ENCODE results near the gene WIPF1. TPM values are rescaled to one million over a fixed set of nuclear protein-coding genes. Genes with fewer than 3 reads are reported as not detected.
"Not testable (repeated sequence)": the region's sequence is repeated elsewhere in the genome, so short reads cannot be mapped to it uniquely, and the experiment has no call there.

Gene WIPF1
- total RNA-seq, 1 donor from 2014 or later: 16.3 TPM

DNA sequence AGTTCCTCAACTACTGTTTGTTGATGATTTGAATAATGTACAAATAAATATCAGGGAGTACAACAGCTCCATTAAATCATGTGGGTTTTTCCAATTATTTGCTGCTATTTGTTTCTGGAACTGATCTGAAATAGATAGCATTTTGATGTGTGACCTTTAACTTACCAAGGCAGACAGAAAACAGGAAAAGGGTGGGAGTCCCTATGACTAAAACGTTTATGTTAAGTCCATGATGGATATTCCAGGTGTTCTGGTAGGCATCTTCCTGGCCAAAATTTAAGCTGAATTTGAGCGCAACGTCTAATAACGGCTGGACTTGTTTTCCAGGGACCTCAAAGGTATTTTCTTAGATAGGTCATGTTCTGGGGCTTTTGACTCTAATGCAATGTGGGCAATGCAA, 41.6 kb downstream of the WIPF1 start:
- DNase-seq: no peak
- intact Hi-C loops (cut with DNase I): no loop called here
- no peak for ATAC-seq (ENCODE audit: poor library complexity)

DNA sequence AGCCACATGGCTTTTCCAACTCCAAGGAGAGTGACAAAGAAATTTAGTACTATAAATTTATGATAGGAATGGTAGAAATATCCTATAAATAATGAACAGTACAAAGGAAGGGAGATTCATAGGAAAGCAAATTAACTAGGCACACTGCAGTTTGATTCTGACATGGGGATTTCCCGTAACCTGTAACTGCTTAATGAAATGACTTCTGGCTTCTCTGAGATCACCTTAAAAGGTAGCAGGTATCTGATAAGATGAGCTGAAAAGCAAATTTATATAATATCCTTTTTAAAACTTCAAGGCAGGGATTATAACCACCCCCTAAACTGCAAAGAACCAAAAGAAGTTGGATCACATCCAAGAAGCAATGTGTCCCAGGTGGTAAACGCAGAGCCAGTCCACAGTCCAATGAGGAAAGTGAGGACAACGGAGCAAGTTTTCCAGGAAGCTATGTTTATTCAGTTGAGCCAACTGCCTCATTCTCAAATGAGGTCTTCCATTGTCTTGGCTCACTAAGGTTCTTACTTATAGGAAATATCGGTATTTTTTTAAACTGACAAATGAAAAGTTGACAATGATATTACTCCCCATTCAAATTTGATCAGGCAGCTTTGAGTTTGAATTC, 43.0 kb downstream of the WIPF1 start:
- DNase-seq: no peak
- intact Hi-C loops (cut with DNase I): no loop called here
- ATAC-seq (ENCODE audit: poor library complexity): no peak

DNA sequence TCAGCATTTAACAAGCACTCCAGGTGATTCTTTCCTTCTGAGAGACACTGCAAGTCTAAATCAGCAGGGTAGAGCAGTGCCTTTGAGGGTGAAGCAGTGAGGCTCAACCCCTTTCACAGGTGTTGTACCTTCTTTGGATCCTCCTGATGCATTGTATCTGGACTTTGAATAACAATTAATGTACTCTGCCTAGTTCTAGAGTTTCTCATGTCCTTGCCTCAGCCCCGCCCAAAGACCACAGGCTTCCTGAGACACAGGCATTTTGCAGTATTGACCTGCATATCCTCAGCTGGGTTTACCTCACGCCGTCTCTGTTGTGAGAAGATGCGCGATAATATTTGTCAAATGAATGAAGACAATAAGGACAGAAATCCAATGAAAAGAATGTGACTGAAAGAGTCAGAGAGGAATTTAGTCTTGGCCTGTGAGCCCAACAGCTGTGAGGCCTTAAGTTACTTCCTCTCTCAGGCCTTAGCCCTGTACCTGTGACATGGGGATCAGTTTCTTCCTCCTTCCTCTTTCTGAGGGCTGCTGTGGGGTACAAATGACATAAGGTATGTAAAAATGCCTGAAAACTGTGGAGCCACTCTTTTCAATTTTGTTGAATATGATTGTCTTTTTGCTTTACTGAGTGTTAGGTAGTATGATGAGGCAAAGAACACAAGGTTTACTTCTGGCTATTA, 43.7 kb downstream of the WIPF1 start:
- ATAC-seq (ENCODE audit: poor library complexity) (no peak), DNase-seq (no peak)
- intact Hi-C loops (cut with DNase I): no loop called here

DNA sequence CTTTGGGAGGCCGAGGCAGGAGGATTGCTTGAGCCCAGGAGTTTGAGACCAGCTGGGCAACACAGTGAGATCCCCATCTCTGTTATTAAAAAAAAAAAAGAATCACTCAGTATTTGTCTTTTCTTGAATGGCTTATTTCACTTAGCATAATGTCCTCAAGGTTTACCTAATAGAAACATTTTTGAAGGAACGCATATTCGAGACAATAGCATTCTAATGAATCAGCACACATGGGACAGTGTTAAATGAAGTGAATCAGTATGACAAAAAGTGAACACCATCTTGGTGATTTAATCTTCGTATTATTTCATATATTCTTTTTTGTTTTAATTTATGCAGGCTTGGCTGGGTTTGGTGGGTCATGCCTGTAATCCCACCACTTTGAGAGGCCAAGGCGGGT, 44.7 kb downstream of the WIPF1 start:
- DNase-seq: no peak
- no peak for ATAC-seq (ENCODE audit: poor library complexity)
- intact Hi-C loops (cut with DNase I): no loop called here

DNA sequence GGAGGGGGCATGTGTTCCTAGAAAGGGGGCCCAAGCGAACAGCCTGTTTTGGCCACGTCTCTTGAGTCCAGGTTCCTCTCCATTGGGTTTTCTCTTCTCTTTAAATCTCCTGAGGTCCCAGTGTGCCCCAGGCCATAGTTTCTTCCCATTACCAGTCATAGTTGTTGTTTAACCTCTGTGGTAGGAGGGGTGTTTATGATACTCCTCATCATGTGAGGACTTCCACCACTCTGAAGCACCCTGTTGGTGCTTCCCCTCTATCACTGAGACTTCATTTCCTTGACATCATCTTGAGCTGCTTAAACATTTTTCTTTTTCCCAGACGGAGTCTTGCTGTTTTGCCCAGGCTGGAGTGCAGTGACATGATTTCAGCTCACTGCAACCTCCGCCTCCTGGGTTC, 45.9 kb downstream of the WIPF1 start:
- ATAC-seq (ENCODE audit: poor library complexity): no peak
- intact Hi-C loops (cut with DNase I): no loop called here
- DNase-seq: no peak

DNA sequence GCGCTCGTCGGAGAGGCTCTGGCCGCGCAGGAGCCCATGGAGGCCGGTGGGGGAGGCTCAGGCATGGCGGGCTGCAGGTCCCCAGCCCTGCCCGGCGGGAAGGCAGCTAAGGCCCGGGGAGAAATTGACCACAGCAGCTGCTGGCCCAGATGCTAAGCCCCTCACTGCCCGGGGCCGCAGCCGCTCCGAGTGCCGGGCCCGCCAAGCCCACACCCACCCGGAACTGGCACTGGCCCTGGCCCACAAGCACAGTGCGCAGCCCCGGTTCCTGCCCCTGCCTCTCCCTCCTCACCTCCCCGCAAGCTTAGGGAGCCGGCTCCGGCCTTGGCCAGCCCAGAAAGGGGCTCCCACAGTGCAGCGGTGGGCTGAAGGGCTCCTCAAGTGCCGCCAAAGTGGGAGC, 49.0 kb downstream of the WIPF1 start:
- DNase-seq; ATAC-seq (ENCODE audit: poor library complexity); intact Hi-C loops (cut with DNase I): not testable (repeated sequence)

DNA sequence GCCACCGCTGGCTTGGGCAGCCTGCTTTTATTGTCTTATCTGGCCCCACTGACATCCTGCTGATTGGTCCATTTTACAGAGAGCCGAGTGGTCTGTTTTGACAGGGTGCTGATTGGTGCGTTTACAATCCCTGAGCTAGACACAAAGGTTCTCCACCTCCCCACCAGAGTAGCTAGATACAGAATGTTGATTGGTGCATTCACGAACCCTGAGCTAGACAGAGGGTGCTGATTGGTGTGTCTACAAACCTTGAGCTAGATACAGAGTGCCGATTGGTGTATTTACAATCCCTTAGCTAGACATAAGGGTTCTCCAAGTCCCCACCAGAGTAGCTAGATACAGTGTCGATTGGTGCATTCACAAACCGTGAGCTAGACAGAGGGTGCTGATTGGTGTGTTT, 49.6 kb downstream of the WIPF1 start:
- ATAC-seq (ENCODE audit: poor library complexity); intact Hi-C loops (cut with DNase I): not testable (repeated sequence)

DNA sequence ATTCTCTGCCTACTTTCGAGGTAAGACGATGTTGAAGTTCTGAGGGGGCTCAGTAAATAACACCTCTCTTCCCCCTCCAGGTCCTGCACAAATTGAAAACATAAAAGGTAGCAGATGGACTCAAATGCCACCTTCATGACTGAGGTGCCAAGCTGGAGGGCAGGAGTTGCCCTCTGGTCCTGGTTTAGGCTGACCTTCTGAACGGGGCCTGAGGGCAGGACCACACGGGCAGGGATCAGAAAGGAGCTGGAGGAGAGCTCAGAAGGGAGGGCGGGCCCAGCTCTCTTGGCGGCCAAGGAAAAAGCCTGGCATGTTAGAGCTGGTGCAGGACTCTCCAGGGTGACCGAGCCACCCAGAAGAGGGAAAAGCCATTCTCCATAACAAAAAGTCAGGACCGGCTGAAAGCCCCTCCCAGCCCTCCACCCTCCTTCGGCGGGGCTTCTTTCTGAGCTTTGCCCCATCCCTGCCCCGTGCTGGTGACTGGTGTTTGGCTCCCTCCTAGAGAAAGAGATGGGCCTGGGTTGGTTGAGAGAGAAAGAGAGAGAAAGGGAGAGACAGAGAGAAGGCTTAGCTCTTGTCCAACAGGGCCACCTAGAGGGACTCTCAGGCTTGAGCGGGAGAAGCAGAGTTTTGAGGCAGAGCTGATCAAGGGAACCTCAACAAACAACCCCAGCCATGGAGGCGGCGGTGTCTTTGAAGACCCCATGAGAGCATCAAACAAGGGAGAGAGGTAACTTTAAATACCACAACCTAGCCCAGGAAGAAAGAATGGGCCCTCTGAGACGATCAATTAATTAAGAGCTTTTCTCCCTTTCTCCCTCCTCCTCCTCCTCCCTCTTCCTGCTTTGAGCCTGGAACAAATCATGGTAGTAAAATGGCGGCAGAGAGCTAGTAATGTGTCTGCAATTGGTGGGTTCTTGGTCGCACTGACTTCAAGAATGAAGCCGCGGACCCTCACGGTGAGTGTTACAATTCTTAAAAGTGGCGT, 50.8 kb downstream of the WIPF1 start:
- intact Hi-C loops (cut with DNase I): no loop called here
- peak; percentile 49 for ATAC-seq (ENCODE audit: poor library complexity)
- no peak for DNase-seq

More for the DNA sequence above, 49.6 kb downstream of the WIPF1 start:
- DNase-seq: not testable (repeated sequence)

DNA sequence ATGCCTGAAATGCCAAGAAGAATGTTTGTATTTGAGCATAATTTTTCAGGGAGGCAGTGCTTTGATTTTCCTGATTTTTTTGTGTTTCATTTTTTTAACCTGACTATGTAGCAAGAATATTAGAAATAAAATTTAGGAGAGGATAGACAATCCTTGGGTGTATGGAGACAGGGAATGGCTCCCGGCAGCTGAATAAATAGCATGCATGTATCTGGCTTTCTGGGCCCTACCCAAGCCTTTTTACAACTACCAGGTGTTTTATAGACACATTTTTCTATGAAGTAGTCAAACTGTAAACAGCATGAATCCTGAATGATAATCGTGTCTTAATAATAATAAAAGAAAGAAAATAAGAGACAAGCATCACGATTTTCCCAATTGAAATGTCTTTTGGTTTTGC, 52.4 kb downstream of the WIPF1 start:
- no peak for ATAC-seq (ENCODE audit: poor library complexity)
- DNase-seq: no peak
- intact Hi-C loops (cut with DNase I): no loop called here

DNA sequence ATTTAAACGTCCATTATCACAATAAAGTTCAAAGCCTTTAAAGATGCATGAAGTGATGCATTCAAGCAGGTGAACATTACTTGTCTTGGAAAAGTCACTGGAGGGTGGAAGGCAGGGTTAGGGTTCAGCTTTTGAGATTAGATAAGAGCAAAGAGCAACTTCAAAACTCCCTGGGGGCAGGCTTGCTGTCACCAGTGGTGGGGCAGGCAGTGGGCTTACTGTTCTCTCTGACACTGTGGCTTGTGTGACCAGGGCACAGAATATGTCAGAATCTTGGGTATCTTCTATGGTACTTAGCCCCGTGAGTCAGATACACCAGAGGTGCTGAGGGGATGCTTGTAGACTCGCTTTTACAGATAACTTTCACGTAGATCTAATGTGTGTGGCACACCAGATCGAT, 52.8 kb downstream of the WIPF1 start:
- DNase-seq (no peak), ATAC-seq (ENCODE audit: poor library complexity) (no peak)
- intact Hi-C loops (cut with DNase I): no loop called here

DNA sequence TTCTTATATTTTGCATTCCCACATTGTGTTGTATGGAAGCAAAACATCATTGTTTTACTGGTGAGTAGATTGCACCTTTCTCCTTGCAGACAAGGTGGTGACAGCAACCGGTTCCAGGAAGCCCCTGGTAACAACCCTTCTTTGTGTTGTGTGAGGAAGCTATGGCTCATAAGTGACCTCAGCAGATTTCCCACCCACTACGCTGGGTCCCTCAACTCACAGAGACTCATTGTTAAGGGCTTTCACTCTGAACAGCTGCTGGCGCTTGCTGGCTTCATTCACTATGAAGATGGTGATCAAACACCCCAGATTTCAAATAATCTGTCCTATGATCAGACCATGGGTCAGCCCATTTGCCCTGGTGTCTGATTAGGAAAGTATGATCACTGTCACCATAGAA, 53.4 kb downstream of the WIPF1 start:
- ATAC-seq (ENCODE audit: poor library complexity) (no peak), DNase-seq (no peak)
- intact Hi-C loops (cut with DNase I): no loop called here

DNA sequence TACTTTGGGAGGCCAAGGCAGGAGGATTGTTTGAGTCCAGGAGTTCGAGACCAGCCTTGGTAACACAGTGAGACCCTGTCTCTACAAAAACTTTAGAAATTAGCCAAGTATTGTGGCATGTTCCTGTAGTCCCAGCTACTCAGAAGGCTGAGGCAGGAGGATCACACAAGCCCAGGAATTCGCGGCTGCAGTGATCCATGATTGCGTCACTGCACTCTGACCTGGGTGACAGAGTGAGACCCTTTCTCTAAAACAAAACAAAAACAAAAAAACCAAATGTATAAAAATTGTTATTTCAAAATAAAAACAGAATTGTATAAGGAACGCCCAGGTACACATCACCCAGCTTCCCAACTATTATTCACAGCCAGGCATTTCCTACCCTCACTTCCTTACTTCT, 56.7 kb downstream of the WIPF1 start:
- ATAC-seq (ENCODE audit: poor library complexity) (no peak), DNase-seq (no peak)
- intact Hi-C loops (cut with DNase I): no loop called here

DNA sequence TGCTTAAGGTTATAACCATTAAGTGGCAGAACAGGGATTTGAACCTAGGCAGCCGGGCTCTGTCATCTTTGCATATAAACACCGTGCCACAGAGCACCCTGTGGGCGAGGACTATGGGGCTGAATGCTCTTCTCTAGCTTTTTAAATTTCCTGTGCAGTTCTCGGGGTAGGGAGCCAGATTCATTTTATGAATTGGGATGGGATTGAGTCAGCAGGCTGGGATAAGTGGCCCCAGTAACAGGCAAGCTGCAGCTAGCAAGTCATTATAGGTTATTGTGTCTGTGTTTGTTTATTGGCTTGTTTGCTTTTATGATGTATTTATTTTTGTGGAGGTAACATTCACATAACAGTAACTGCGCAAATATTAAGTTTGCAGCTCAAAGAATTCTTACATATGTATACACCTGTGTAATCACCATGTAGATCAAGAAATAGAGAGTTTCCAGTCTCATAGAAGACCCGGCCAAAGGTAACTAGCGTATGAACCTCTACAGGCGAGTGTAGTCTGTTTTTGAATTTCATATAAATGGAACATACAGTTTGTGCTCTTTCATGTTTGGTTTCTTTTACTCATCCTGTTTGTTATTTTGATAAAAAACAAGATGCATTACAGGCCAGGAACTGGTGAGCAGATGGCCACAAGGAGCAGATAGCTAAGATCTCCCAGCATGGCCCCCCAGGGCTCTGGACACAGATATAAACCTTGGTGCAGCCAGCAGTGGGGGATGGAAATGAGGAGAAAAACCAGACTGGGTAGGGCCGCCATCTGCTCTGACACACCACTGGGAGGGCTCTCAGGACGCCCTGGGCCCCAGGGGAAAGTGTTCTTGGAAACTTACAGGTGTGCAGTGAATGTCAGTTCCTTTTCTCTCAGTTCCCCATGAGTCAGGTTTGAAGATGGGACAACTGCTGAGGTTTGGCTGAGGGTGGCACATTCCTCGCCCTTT, 61.6 kb downstream of the WIPF1 start:
- ATAC-seq (ENCODE audit: poor library complexity): no peak
- intact Hi-C loops (cut with DNase I): no loop called here

DNA sequence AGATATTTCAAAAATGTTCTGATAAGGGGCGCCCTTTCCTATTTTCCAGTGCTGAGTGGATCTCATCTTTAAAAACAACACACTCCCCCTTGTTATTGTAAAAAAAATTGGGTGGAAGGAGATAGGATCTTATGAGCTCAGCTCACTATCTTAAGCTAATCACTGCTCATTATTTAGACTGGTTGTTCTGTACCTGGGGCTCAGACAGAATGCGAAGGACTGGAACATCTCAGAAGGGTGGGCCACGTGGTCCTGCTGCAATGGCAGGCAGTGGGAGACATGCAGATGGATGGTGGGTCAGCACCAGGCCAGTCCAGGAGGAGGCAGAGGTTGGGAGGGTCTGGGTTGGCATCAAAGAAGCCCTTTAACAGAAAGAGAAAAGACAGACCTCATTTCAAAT, 62.5 kb downstream of the WIPF1 start:
- DNase-seq (no peak), ATAC-seq (ENCODE audit: poor library complexity) (no peak)
- intact Hi-C loops (cut with DNase I): no loop called here

More for the DNA sequence above, 61.6 kb downstream of the WIPF1 start:
- DNase-seq: no peak

DNA sequence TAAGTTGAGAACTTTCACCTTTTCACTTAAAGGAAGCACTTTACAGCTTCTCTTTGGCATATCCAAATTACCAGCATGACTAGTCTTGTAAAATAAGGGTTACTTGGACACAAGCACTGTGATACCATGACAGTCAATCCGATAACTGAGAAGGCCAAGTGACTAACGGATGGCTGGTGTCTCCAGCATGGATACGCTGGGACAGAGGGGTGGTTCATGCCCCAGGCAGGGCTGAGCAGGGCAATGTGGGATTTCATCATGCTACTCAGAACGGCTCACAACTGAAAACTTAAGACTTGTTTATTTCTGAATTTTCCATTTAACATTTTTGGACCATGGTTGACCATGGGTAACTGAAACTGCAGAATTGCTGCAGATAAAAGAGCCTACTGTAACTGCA, 67.7 kb downstream of the WIPF1 start:
- ATAC-seq (ENCODE audit: poor library complexity) (no peak), DNase-seq (no peak)
- intact Hi-C loops (cut with DNase I): no loop called here

DNA sequence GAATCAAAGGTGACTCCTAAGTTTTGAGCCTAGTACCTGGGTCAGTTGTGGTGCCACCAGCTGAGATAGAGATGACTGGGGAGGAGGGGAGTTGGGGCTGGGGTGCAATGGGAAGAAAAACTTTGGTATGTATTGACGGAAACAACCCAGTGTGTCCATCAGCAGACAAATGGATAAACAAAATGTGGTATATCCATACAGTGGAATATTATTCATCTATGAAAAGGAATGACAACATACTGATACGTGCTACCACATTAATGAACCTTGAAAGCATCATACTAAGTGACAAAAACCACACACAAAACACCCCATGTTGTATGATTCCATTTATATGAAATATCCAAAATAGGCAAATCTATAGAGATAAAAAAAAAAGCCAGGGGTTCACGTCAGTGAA, 69.6 kb downstream of the WIPF1 start:
- DNase-seq (no peak), ATAC-seq (ENCODE audit: poor library complexity) (no peak)
- intact Hi-C loops (cut with DNase I): no loop called here

DNA sequence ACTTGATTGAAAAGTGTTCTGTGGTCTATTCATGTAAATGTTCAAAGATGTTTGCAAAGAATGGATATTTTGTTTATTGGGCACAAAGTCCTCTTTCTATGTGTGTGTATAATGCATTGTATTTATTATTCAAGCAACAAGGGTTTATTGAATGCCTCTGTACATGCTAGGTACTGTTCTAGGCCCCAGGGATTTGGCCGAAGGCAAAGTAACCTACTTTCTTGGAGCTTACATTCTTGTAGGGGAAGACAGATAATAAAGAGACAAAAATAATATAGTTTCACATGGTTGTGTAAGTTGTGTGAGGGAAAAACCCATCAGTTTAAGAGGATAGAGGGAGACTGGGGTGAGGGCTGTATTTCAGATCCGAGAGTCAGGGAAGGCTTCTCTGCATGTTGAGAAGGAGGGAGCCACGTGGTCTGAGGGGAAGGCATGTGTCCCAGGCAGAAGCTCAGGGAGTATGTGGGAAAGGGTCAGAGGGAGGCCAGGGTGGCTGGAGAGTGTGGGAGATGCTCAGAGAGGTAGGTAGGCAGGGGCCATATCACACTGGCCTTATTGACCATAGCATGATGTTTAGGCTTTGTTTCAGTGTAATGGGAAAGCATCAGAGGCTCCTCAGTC, 70.4 kb downstream of the WIPF1 start:
- intact Hi-C loops (cut with DNase I): no loop called here
- no peak for ATAC-seq (ENCODE audit: poor library complexity)
- no peak for DNase-seq

DNA sequence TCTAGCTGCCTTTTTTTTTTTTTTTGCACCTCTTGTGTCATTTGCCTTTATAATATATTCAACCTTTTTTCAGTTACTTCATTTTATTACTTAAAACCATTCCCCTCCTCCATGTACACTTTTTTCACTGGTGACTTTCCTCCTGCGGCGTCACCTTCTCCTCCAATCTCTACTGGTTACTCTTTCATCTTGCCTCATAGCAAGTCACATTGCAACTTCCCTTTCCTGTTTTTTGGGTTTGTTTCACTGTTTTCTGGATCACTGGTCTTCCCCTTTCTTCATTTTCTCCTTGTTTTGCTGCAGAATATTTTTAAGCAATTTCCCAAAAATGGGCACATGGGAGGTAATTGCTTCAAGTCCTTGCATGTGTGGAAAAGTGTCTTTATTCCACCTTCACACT, 73.1 kb downstream of the WIPF1 start:
- intact Hi-C loops (cut with DNase I): no loop called here
- DNase-seq (no peak), ATAC-seq (ENCODE audit: poor library complexity) (peak; percentile 56)
